Keratinocyte (primary cell): ENCODE measurements around the gene SCART1. TPM values are rescaled to one million over a fixed set of nuclear protein-coding genes. Genes with fewer than 3 reads are reported as not detected.
"Not testable (repeated sequence)": the region's sequence is repeated elsewhere in the genome, so short reads cannot be mapped to it uniquely, and the experiment has no call there.

Experiments used
- DNase-seq: peaks from one replicate; pipeline ENCODE4 v3.0.0-alpha.2; 2011; ENCODE audit warnings: low read depth, missing footprints, low spot score
- FAIRE-seq: peaks from 2 replicates; lab custom pipeline; 2011; peaks lifted over from hg19 to GRCh38; lab: Jason Lieb, UNC
- H2AFZ ChIP-seq: 2 replicates; pipeline ENCODE4 v1.6.0; 2012; ENCODE audit warnings: low read length, control low read depth, inconsistent platforms; ENCODE audit not compliant: control insufficient read depth
- H3K27ac ChIP-seq: 2 replicates; pipeline ENCODE4 v1.5.1; 2011; ENCODE audit warnings: low read length; ENCODE audit not compliant: control insufficient read depth, insufficient read depth
- H3K27me3 ChIP-seq: 3 replicates; pipeline ENCODE4 v1.6.0; 2011; ENCODE audit warnings: low read length; ENCODE audit not compliant: control insufficient read depth, insufficient read depth; ENCODE audit errors: extremely low read depth
- H3K36me3 ChIP-seq, 2 experiments: 2 replicates in 1 of 2; 3 replicates in 1 of 2; pipeline ENCODE4 v1.5.1; 2011; ENCODE audit warnings: low read length in 2 of 2, mild to moderate bottlenecking in 1 of 2; ENCODE audit not compliant: control insufficient read depth in 2 of 2, insufficient read depth in 2 of 2; ENCODE audit errors: extremely low read depth in 1 of 2
- H3K4me1 ChIP-seq: 3 replicates; pipeline ENCODE4 v1.5.1; 2011; ENCODE audit warnings: low read length; ENCODE audit not compliant: control insufficient read depth, insufficient read depth; ENCODE audit errors: extremely low read depth
- H3K4me2 ChIP-seq: 3 replicates; pipeline ENCODE4 v1.6.0; 2011; ENCODE audit warnings: low read depth, low read length; ENCODE audit not compliant: control insufficient read depth, insufficient read depth; ENCODE audit errors: extremely low read depth
- H3K4me3 ChIP-seq, 3 experiments: fragments of 200-600 bp in 1 of 3; sonication (generic) in 1 of 3; 2 replicates in 2 of 3; 3 replicates in 1 of 3; pipeline ENCODE4 v1.5.1; 2011 to 2016; ENCODE audit warnings: low read length in 3 of 3, mild to moderate bottlenecking in 3 of 3, control low read depth in 2 of 3, inconsistent platforms in 1 of 3, low read depth in 1 of 3, mixed read lengths in 1 of 3, mixed run types in 1 of 3, moderate library complexity in 1 of 3; ENCODE audit not compliant: control insufficient read depth in 2 of 3, insufficient read depth in 2 of 3; ENCODE audit errors: extremely low read depth in 1 of 3
- H3K79me2 ChIP-seq: 2 replicates; pipeline ENCODE4 v1.6.0; 2012; ENCODE audit warnings: low read length; ENCODE audit not compliant: control insufficient read depth, insufficient read depth
- H3K9ac ChIP-seq: 3 replicates; pipeline ENCODE4 v1.6.0; 2011; ENCODE audit warnings: low read length; ENCODE audit not compliant: control insufficient read depth, insufficient read depth; ENCODE audit errors: extremely low read depth
- H3K9me1 ChIP-seq: 3 replicates; pipeline ENCODE4 v1.6.0; 2011; ENCODE audit warnings: low read length; ENCODE audit not compliant: control insufficient read depth, insufficient read depth; ENCODE audit errors: extremely low read depth
- H3K9me3 ChIP-seq: 2 replicates; pipeline ENCODE4 v1.5.1; 2012; ENCODE audit warnings: low read depth, low read length; ENCODE audit not compliant: control insufficient read depth
- H4K20me1 ChIP-seq: 3 replicates; pipeline ENCODE4 v1.6.0; 2011; ENCODE audit warnings: low read length; ENCODE audit not compliant: control insufficient read depth, insufficient read depth; ENCODE audit errors: extremely low read depth
- CTCF ChIP-seq, 3 experiments: IDR thresholded peaks in 1 of 3; conservative IDR thresholded peaks in 1 of 3; optimal IDR thresholded peaks in 1 of 3; 2 replicates in 2 of 3; 3 replicates in 1 of 3; pipeline versions ENCODE3 to v1.5.1; 2011; ENCODE audit warnings: low read length in 3 of 3, mild to moderate bottlenecking in 3 of 3, moderate library complexity in 2 of 3, control low read depth in 1 of 3, inconsistent platforms in 1 of 3; ENCODE audit not compliant: insufficient read depth in 2 of 3; ENCODE audit errors: extremely low read depth in 1 of 3
- EZH2 ChIP-seq: IDR thresholded peaks from one replicate; pipeline ENCODE4 v1.6.1; 2012; ENCODE audit warnings: inconsistent platforms, mild to moderate bottlenecking, low read length, moderate library complexity
- dilution Hi-C: fragments of 300-500 bp; cut with MboI; formaldehyde crosslinking; loops from one replicate; pipeline ENCODE4 v1.7.0; 2020; ENCODE audit warnings: low sequenced_read_pairs; ENCODE audit not compliant: extremely low pct_ligation_motif_present
- polyA plus RNA-seq, 5 experiments: library from polyadenylated mRNA; depleted of rRNA in 3 of 5; stranded (reverse) in 3 of 5; stranded (forward) in 1 of 5; unstranded in 1 of 5; fragments of >200 nt; gene quantifications; 1 replicate in 1 of 5; 2 replicates in 3 of 5; 3 replicates in 1 of 5; pipeline versions ENCODE4 v1.2.1 to v1.2.3, GENCODE V29; 2011 to 2012; ENCODE audit warnings: missing spikeins in 2 of 5, low read depth in 1 of 5, low replicate concordance in 1 of 5

The SCART1 gene
- polyA plus RNA-seq, 1 donor (not counting 4 experiments of a cell fraction or from before 2014, with no cell fraction given), result 0.75 TPM

GRCh38 chr10:133467286-133467911 lies 13.7 kb downstream of the SCART1 start:
- H3K9ac ChIP-seq, result no peak overlapping the region
- FAIRE-seq (no peak), DNase-seq (no peak)
- no peaks in the 10 kb centered on the region for H3K9me1 ChIP-seq
- no peak overlapping the region for H3K27ac ChIP-seq
- H3K9me3 ChIP-seq, result no peaks in the 10 kb centered on the region
- H3K79me2 ChIP-seq, result no peaks in the 10 kb centered on the region
- no peak overlapping the region for H3K4me3 ChIP-seq
- no peaks in the 10 kb centered on the region for H3K27me3 ChIP-seq
- H2AFZ ChIP-seq, result no peak overlapping the region
- H3K4me1 ChIP-seq, result no peaks in the 10 kb centered on the region
- no peak for TF ChIP-seq CTCF (optimal IDR thresholded peaks at IDR 0.05 in 1 of 3, IDR thresholded peaks at IDR 0.05 in 1 of 3, conservative IDR thresholded peaks at IDR 0.05 in 1 of 3; ENCODE audit: extremely low read depth in 1 of 3, insufficient read depth in 2 of 3, low read length in 3 of 3)
- no peak for TF ChIP-seq EZH2
- H4K20me1 ChIP-seq, result no peaks in the 10 kb centered on the region
- no peaks in the 10 kb centered on the region for H3K36me3 ChIP-seq
- dilution Hi-C loops, result no loop called here
- no peak overlapping the region for H3K4me2 ChIP-seq

- H2AFZ ChIP-seq, H3K4me3 ChIP-seq, H3K9me1 ChIP-seq, H3K27ac ChIP-seq, dilution Hi-C loops, H3K36me3 ChIP-seq, DNase-seq, H3K4me2 ChIP-seq, H3K9me3 ChIP-seq, H3K4me1 ChIP-seq, H3K9ac ChIP-seq, H3K79me2 ChIP-seq, FAIRE-seq, H3K27me3 ChIP-seq, H4K20me1 ChIP-seq: not testable (repeated sequence)
Observed at GRCh38 chr10:133469205-133469604, 15.5 kb downstream of the SCART1 start.
